Lower leg skin (tissue), 4 donors: ENCODE data around the gene CAMK2A. TPM values are rescaled to one million over a fixed set of nuclear protein-coding genes. Genes with fewer than 3 reads are reported as not detected.

ENCODE experiments used
- DNase-seq, 2 donors: peaks; one replicate each; pipeline ENCODE4 v3.0.0-alpha.2; 2019; ENCODE audit warnings: low spot score in 2 of 2
- H3K4me3 ChIP-seq: fragments of 200-600 bp; sonication (generic); 2 replicates; pipeline ENCODE4 v1.5.1; 2017; ENCODE audit warnings: mild to moderate bottlenecking, low read depth; ENCODE audit not compliant: poor library complexity, severe bottlenecking
- POLR2A ChIP-seq, 2 donors: fragments of 450-650 bp; IDR thresholded peaks; one replicate each; pipeline ENCODE4 v1.6.1; 2016 to 2017; ENCODE audit warnings: antibody characterized with exemption in 2 of 2, mild to moderate bottlenecking in 1 of 2, moderate library complexity in 1 of 2
- WGBS, 2 donors: methylation state at CpG; one replicate each; pipeline ENCODE4 v1.1.5; 2018; 5-methylcytosine and 5-hydroxymethylcytosine counted together
- intact Hi-C: fragments of 100-400 bp; cut with DNase I; formaldehyde crosslinking; loops from one replicate; pipeline ENCODE4 v1.15.0; 2023; ENCODE audit warnings: low total_unique reads
- total RNA-seq, 4 donors: library from RNA; depleted of rRNA; stranded (reverse); fragments of >200 nt; gene quantifications; one replicate each; pipeline ENCODE4 v1.1.0, GENCODE V29; 2016
- TF ChIP-seq, protein P1 (sequence below), 3 donors: fragments of 450-650 bp; IDR thresholded peaks; one replicate each; pipeline ENCODE4 v1.5.1; 2016; ENCODE audit warnings: antibody characterized with exemption in 3 of 3, mild to moderate bottlenecking in 3 of 3, moderate library complexity in 2 of 3

Gene CAMK2A
- total RNA-seq, 4 donors from 2014 or later = 0.23 TPM; not detected in 3

DNA sequence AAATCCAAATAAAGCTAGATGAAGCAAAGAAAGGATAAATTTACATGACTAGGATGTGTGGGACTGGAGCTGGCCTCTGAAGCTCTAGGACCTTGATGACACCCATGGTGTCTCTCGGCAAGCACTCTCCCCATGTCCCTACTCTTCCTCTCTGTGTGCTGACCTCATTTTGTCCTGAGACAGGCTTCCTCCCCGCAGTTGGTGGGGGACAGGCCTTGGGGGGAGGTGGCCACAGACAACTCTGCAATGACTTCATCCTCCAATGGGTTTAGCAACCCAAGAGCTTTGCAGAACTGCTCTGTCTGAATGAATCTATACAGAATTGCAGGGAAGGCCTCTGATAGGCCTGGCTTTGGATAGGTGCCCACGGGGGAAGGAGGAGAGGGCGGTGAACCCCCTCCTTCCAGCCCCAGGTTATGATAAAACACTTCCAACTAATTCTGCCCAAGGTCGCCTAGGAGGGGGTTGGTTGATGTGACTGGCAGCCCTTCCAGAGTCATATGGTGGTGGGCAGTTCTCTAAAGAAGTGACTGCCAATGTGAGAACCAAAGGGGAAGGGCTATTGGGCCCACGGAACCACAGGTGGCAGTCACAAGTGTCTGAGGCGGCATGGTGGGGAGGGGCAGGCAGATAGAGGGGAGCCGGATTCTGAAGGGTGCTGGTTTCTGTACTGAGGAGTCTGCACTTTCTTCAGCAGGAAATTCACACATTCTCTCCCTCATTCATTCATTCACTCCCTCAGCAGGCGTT lies 93.7 kb downstream of the CAMK2A start:
- no peak overlapping the region for H3K4me3 ChIP-seq
- intact Hi-C loops = no loop called here
- 80 to 82% methylated on average over 9 of the region's 9 CpGs for WGBS, 2 donors
- no peak for TF ChIP-seq POLR2A (IDR thresholded peaks at IDR 0.05)
- TF ChIP-seq, protein P1, sequence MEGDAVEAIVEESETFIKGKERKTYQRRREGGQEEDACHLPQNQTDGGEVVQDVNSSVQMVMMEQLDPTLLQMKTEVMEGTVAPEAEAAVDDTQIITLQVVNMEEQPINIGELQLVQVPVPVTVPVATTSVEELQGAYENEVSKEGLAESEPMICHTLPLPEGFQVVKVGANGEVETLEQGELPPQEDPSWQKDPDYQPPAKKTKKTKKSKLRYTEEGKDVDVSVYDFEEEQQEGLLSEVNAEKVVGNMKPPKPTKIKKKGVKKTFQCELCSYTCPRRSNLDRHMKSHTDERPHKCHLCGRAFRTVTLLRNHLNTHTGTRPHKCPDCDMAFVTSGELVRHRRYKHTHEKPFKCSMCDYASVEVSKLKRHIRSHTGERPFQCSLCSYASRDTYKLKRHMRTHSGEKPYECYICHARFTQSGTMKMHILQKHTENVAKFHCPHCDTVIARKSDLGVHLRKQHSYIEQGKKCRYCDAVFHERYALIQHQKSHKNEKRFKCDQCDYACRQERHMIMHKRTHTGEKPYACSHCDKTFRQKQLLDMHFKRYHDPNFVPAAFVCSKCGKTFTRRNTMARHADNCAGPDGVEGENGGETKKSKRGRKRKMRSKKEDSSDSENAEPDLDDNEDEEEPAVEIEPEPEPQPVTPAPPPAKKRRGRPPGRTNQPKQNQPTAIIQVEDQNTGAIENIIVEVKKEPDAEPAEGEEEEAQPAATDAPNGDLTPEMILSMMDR (IDR thresholded peaks at IDR 0.05) = no peak
- DNase-seq = no peak

GRCh38 chr5:150192462-150192861 lies 97.1 kb downstream of the CAMK2A start:
- no peak for DNase-seq
- H3K4me3 ChIP-seq = no peak overlapping the region
- TF ChIP-seq, protein P1 (IDR thresholded peaks at IDR 0.05) = no peak
- TF ChIP-seq POLR2A (IDR thresholded peaks at IDR 0.05) = no peak
- intact Hi-C loops = no loop called here
- WGBS, 2 donors = 72 to 83% methylated on average over 4 of the region's 4 CpGs

- DNase-seq = no peak
- 23 to 25% methylated on average over 2 of the region's 2 CpGs for WGBS, 2 donors
- H3K4me3 ChIP-seq = no peak overlapping the region
- intact Hi-C loops = no loop called here
- TF ChIP-seq, protein P1 (IDR thresholded peaks at IDR 0.05) = no peak
- TF ChIP-seq POLR2A (IDR thresholded peaks at IDR 0.05) = no peak
Observed at GRCh38 chr5:150190987-150191386, 98.6 kb downstream of the CAMK2A start.

DNA sequence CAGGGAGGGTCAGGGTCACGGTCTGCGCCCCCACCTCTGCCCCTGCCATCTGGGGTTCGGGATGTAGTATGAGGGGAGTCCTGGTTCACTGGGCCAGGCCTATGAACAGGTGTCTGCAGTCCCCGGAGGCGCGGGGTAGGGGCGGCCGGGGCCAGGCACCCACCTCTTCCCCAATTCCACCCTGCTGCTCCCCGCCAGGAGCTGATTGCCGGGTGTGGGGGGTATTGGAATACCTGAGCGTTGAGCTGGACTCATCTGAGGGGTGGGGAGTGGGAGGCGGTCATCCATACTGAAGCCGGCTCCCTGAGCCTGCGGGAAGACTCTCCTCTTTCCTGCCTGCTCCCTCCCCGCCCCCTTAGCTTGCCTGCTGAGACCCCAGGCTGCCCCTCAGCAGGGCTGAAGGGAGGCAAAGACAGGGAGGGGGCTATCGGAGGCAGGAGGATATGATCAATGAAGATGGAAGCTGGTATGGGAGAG lies 99.0 kb downstream of the CAMK2A start:
- no peak for DNase-seq
- no peak overlapping the region for H3K4me3 ChIP-seq
- WGBS, 2 donors = 46% methylated on average over 13 of the region's 16 CpGs
- intact Hi-C loops = no loop called here
- TF ChIP-seq POLR2A (IDR thresholded peaks at IDR 0.05) = no peak
- TF ChIP-seq, protein P1 (IDR thresholded peaks at IDR 0.05) = no peak

DNA sequence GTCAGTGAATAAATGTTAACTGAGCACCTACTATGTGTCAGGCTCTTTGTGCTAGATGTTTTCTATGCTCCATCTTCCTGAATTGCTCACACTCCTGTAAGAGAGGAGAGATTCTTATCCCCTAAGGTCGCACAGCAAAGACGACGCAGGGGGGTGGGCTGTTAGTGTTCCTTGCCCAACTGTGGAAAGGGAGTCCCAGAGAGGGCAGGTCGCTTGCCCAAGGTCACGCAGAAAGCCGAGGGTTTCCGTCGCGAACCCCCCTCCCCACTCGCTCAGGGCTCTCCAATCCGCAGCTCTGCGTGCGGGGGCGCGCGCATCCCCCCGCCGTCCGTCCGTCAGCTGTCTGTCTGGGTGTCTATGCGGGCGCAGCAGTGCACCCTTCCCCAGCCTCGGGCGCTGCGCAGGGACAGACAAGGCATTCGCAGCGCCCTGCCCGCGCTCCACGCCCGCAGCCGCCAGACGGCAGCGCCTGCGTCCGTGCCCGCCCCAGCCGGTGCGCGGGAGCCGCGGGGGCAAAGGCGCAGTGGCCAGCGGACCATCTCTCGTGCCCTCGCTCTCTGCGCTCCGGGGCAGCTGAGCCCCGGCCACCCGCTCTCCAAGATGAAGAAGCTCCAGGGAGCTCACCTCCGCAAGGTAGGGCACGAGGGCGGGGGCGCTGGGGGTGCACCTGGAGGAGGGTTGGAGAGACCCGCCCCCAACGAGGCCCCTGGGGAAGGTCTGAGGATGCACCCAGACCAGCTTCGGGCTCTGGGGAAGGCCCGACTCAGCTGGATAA lies 99.7 kb downstream of the CAMK2A start, which contains the start of gene SLC6A7:
Gene SLC6A7, plus strand, starts transcription at position 335 of the 775 bp plus-strand sequence. Its CDS starts 266 bp downstream, at position 601.
- intact Hi-C loops = no loop called here
- no peak within 1 kb of the TSS for H3K4me3 ChIP-seq
- TF ChIP-seq, protein P1 (IDR thresholded peaks at IDR 0.05) = no peak
- TF ChIP-seq POLR2A (IDR thresholded peaks at IDR 0.05) = no peak
- DNase-seq = no peak
- 4 to 12% methylated on average over 22 to 47 of the region's 58 CpGs for WGBS, 2 donors
